Suprapubic skin (tissue), 4 donors: ENCODE measurements around the gene ASTN2. TPM values are rescaled to one million over a fixed set of nuclear protein-coding genes. Genes with fewer than 3 reads are reported as not detected.

ENCODE experiments used
- DNase-seq, 2 donors: peaks; one replicate each; pipeline ENCODE4 v3.0.0-alpha.2; 2019; ENCODE audit warnings: low spot score in 2 of 2
- H3K27ac ChIP-seq: fragments of 200-600 bp; sonication (generic); one replicate; pipeline ENCODE4 v1.5.1; 2019
- H3K27me3 ChIP-seq: fragments of 200-600 bp; sonication (generic); one replicate; pipeline ENCODE4 v1.5.1; 2019
- H3K36me3 ChIP-seq: fragments of 200-600 bp; sonication (generic); one replicate; pipeline ENCODE4 v1.5.1; 2019
- H3K4me1 ChIP-seq: fragments of 200-600 bp; sonication (generic); one replicate; pipeline ENCODE4 v1.5.1; 2019
- H3K4me3 ChIP-seq: fragments of 200-600 bp; sonication (generic); one replicate; pipeline ENCODE4 v1.5.1; 2019; ENCODE audit warnings: mild to moderate bottlenecking
- H3K9me3 ChIP-seq: fragments of 200-600 bp; sonication (generic); one replicate; pipeline ENCODE4 v1.5.1; 2019
- EP300 ChIP-seq: sonication (generic); formaldehyde crosslinking; IDR thresholded peaks from one replicate; pipeline ENCODE4 v1.6.1; 2017; ENCODE audit warnings: antibody characterized with exemption
- POLR2A ChIP-seq, 2 donors: fragments of 450-650 bp; IDR thresholded peaks; one replicate each; pipeline ENCODE4 v1.6.1; 2017; ENCODE audit warnings: antibody characterized with exemption in 2 of 2, mild to moderate bottlenecking in 2 of 2, moderate library complexity in 2 of 2
- POLR2AphosphoS5 ChIP-seq, 3 donors: sonication (generic); formaldehyde crosslinking; IDR thresholded peaks; one replicate each; pipeline ENCODE4 v1.6.1; 2017; ENCODE audit warnings: antibody characterized with exemption in 3 of 3
- WGBS: methylation state at CpG from one replicate; pipeline ENCODE4 v1.1.5; 2018; 5-methylcytosine and 5-hydroxymethylcytosine counted together
- total RNA-seq, 4 donors: library from RNA; depleted of rRNA; stranded (reverse); fragments of >200 nt; gene quantifications; one replicate each; pipeline ENCODE4 v1.1.0, GENCODE V29; 2016
- TF ChIP-seq, protein P1 (sequence below), 2 donors: fragments of 200-600 bp in 1 of 2; fragments of 450-650 bp in 1 of 2; sonication (generic) in 1 of 2; IDR thresholded peaks; one replicate each; pipeline ENCODE4 v1.5.1; 2016 to 2019; ENCODE audit warnings: antibody characterized with exemption in 2 of 2, mild to moderate bottlenecking in 1 of 2, moderate library complexity in 1 of 2

Gene ASTN2
- total RNA-seq, 4 donors from 2014 or later: 2.0 to 6.9 (median 3.8) TPM

DNA sequence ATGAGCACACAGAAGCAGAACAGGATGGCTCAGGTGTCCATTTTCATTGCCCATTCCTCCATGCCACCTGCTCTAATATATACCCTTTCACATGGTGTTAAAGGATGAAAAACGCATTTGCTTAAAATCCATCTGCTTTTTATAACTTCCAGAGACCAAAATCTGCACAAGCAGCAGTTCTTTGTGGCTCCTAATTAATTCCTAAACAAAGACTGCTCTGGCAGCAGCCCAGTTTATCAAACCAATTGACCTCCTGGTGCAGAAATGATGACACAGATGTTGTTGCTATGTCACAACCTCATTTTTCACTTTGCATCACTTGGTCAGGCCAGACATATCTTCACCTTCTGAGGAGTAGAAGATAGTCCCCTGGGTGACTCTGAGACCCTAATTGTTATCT is 141.2 kb downstream of the ASTN2 start:
- 53% methylated on average over 1 of the region's 1 CpG for WGBS
- no peak for DNase-seq
- no peak overlapping the region for H3K27ac ChIP-seq
- H3K27me3 ChIP-seq: no peaks in the 10 kb centered on the region
- H3K9me3 ChIP-seq: no peaks in the 10 kb centered on the region
- no peaks in the 10 kb centered on the region for H3K36me3 ChIP-seq
- H3K4me3 ChIP-seq: no peak overlapping the region
- H3K4me1 ChIP-seq: no peaks in the 10 kb centered on the region
- TF ChIP-seq POLR2AphosphoS5 (IDR thresholded peaks at IDR 0.05): no peak
- no peak for TF ChIP-seq POLR2A (IDR thresholded peaks at IDR 0.05)
- TF ChIP-seq, protein P1, sequence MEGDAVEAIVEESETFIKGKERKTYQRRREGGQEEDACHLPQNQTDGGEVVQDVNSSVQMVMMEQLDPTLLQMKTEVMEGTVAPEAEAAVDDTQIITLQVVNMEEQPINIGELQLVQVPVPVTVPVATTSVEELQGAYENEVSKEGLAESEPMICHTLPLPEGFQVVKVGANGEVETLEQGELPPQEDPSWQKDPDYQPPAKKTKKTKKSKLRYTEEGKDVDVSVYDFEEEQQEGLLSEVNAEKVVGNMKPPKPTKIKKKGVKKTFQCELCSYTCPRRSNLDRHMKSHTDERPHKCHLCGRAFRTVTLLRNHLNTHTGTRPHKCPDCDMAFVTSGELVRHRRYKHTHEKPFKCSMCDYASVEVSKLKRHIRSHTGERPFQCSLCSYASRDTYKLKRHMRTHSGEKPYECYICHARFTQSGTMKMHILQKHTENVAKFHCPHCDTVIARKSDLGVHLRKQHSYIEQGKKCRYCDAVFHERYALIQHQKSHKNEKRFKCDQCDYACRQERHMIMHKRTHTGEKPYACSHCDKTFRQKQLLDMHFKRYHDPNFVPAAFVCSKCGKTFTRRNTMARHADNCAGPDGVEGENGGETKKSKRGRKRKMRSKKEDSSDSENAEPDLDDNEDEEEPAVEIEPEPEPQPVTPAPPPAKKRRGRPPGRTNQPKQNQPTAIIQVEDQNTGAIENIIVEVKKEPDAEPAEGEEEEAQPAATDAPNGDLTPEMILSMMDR (IDR thresholded peaks at IDR 0.05): no peak
- TF ChIP-seq EP300: no peak

DNA sequence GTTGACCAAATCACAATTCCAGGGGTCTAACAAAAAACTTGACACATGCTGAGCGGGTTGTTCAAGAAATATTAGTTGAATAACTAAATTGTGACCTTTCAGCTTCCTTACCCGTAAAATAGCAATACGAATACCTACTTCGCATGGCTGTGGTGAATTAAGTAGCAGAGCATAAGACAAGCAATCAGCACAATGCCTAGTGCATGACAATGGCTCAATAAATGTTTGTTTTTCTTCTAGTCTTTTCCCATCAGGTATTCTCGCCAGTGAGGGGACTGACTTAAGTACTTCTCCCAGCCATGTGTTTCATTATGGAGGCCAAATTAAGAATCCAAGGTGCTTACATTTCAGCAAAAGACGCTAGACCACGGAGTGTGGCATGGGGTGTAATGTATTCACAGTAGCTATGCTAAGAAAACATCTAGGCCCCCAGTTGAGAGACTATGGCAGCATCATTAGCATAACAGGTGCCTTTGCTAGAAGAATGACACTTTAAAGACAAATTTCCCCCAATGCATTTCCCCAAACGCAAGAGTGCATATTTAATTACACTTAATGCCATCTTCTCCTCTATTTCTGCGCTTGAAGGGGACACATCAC is 145.9 kb downstream of the ASTN2 start:
- no peak overlapping the region for H3K4me3 ChIP-seq
- no peaks in the 10 kb centered on the region for H3K27me3 ChIP-seq
- H3K4me1 ChIP-seq: no peaks in the 10 kb centered on the region
- no peaks in the 10 kb centered on the region for H3K9me3 ChIP-seq
- DNase-seq: no peak
- TF ChIP-seq POLR2AphosphoS5 (IDR thresholded peaks at IDR 0.05): no peak
- TF ChIP-seq, protein P1 (IDR thresholded peaks at IDR 0.05): no peak
- TF ChIP-seq EP300: no peak
- TF ChIP-seq POLR2A (IDR thresholded peaks at IDR 0.05): no peak
- 86% methylated on average over 9 of the region's 9 CpGs for WGBS
- no peaks in the 10 kb centered on the region for H3K36me3 ChIP-seq
- H3K27ac ChIP-seq: no peak overlapping the region

DNA sequence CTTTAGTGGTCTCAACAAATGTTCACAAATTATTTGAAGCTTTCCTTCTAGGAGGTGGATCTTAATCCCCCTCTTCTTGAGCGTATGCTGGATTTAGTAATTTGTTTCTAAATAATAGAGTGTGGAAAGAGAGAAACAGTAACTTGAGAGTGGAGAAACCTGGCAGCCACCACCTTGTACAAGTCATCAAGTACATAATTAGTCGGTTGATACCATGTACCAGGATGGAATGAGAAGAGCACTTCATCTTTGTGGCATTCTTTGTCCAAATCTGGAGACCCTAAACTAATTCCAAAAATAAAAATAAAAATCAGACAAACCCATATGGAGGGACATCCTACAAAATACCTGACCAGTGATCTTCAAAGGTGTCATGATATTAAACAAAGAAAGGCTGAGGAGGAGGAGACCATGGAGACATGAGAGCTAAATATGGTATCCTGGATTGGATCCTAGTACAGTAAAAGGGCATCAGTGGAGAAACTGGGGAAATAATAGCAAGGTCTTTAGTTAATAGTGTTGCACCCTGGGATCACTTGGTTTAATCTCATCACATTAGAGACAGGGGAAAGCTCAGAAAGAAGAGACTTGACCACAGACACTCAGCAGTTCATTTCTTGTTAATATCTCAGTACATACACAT is 147.9 kb downstream of the ASTN2 start:
- no peaks in the 10 kb centered on the region for H3K4me1 ChIP-seq
- TF ChIP-seq POLR2A (IDR thresholded peaks at IDR 0.05) (no peak), EP300 (no peak), POLR2AphosphoS5 (IDR thresholded peaks at IDR 0.05) (no peak)
- TF ChIP-seq, protein P1 (IDR thresholded peaks at IDR 0.05): no peak
- no peaks in the 10 kb centered on the region for H3K27me3 ChIP-seq
- no peaks in the 10 kb centered on the region for H3K36me3 ChIP-seq
- WGBS: 93% methylated on average over 2 of the region's 2 CpGs
- no peaks in the 10 kb centered on the region for H3K9me3 ChIP-seq
- no peak overlapping the region for H3K27ac ChIP-seq
- DNase-seq: no peak
- no peak overlapping the region for H3K4me3 ChIP-seq

DNA sequence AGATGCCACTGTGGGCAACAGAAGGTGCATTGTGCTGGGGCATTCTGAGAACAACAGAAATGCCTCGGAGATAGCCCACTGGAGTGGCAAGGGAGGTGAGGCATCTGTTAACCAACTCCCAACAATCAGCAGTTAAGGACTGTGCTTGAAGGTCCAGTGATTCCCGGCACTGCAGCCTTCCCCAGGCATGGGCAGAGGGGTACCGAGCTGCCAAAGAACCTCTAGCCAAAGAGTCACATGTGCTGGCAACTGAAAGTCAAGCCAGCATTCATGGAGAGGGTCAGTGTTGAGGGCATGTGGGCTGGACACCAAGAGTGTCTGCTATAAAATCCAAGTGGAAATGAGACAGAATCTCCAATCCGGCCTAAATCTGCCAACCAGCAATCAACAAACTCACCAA is 149.6 kb downstream of the ASTN2 start:
- Histone ChIP-seq H3K27me3 (no peaks in the 10 kb centered on the region), H3K27ac (no peak overlapping the region), H3K4me1 (no peaks in the 10 kb centered on the region), H3K36me3 (no peaks in the 10 kb centered on the region), H3K9me3 (no peaks in the 10 kb centered on the region), H3K4me3 (no peak overlapping the region)
- no peak for TF ChIP-seq POLR2AphosphoS5 (IDR thresholded peaks at IDR 0.05)
- no peak for TF ChIP-seq EP300
- TF ChIP-seq, protein P1 (IDR thresholded peaks at IDR 0.05): no peak
- TF ChIP-seq POLR2A (IDR thresholded peaks at IDR 0.05): no peak
- no peak for DNase-seq
- WGBS: 87% methylated on average over 4 of the region's 4 CpGs

DNA sequence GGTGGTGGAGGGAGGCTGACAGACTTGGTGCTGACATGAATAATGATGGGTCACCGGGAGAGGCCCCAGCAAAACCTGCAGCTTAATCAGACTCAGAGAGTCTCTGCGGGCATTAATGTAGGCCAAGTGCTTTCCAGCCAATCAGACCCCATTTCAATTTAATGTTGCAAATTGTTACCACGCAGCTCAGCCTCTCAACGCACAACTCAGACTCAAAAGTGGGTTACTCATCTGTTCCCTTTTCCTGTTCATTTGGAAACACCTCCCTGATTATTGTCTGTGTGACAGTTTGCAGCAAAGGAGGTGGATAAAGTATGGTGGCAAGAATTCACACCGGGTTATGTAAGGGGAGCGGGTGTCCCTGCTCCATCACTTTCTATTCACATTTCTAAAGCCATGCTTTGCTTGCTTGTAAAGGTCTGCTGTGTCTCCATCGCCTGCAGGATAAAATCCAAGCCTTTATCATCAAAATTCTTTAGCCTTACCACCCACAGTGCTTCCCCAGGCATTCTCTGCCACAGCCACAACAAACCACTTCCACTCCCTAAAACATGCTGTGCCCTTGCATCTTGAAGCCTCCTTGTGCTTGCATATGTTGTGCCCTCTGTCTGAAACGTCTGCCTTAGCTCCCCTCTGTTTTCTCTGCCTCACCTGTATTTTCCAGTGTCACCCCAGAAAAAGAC is 156.5 kb downstream of the ASTN2 start:
- H3K27me3 ChIP-seq: no peaks in the 10 kb centered on the region
- WGBS: 65% methylated on average over 8 of the region's 8 CpGs
- H3K4me1 ChIP-seq: no peaks in the 10 kb centered on the region
- no peak overlapping the region for H3K4me3 ChIP-seq
- H3K36me3 ChIP-seq: no peaks in the 10 kb centered on the region
- H3K27ac ChIP-seq: no peak overlapping the region
- TF ChIP-seq EP300: no peak
- TF ChIP-seq POLR2AphosphoS5 (IDR thresholded peaks at IDR 0.05): no peak
- no peak for TF ChIP-seq POLR2A (IDR thresholded peaks at IDR 0.05)
- H3K9me3 ChIP-seq: no peaks in the 10 kb centered on the region
- DNase-seq: no peak
